Natural killer cell (primary cell): Measurements from ENCODE around the gene LRRC4B. TPM values are rescaled to one million over a fixed set of nuclear protein-coding genes. Genes with fewer than 3 reads are reported as not detected.

Source experiments
- ATAC-seq, 3 donors: fragments of 150-1000 bp in 2 of 3; fragments of 200-7000 bp in 1 of 3; cut with Tn5 transposase; 1 replicate in 1 of 3; 2 replicates in 2 of 3; pipeline ENCODE4 v1.10.0; 2021; ENCODE audit warnings: mild to moderate bottlenecking in 2 of 3, moderate library complexity in 2 of 3
- DNase-seq, 2 donors: peaks; one replicate each; pipeline versions ENCODE4 v3.0.0 to v3.0.0-alpha.2; 2013 to 2021; ENCODE audit warnings: mixed read lengths in 1 of 2
- H3K27ac ChIP-seq: one replicate; pipeline ENCODE4 v1.5.1; 2013; ENCODE audit warnings: mild to moderate bottlenecking, low read length
- H3K27me3 ChIP-seq: one replicate; pipeline ENCODE4 v1.6.1; 2013; ENCODE audit warnings: low read length; ENCODE audit not compliant: control insufficient read depth, insufficient read depth
- H3K36me3 ChIP-seq: one replicate; pipeline ENCODE4 v1.6.1; 2013; ENCODE audit warnings: low read length; ENCODE audit not compliant: control insufficient read depth, insufficient read depth
- H3K4me1 ChIP-seq: one replicate; pipeline ENCODE4 v1.6.1; 2013; ENCODE audit warnings: low read length; ENCODE audit not compliant: control insufficient read depth, insufficient read depth
- H3K4me3 ChIP-seq: one replicate; pipeline ENCODE4 v1.5.1; 2013; ENCODE audit warnings: low read length
- H3K9me3 ChIP-seq: one replicate; pipeline ENCODE4 v1.6.1; 2013; ENCODE audit warnings: low read length; ENCODE audit not compliant: control insufficient read depth, insufficient read depth
- H3K27ac Mint-ChIP-seq, 2 donors: one replicate each; pipeline ENCODE4 v1.8.0; 2022; ENCODE audit warnings: mild to moderate bottlenecking in 2 of 2, mixed read lengths in 2 of 2, moderate library complexity in 1 of 2
- H3K27me3 Mint-ChIP-seq, 2 donors: one replicate each; pipeline ENCODE4 v1.8.0; 2022; ENCODE audit warnings: low read depth in 2 of 2, mixed read lengths in 2 of 2
- H3K36me3 Mint-ChIP-seq: one replicate; pipeline ENCODE4 v1.8.0; 2022; ENCODE audit warnings: mixed read lengths
- H3K4me1 Mint-ChIP-seq, 2 donors: one replicate each; pipeline ENCODE4 v1.8.0; 2022; ENCODE audit warnings: mixed read lengths in 2 of 2
- H3K4me3 Mint-ChIP-seq: one replicate; pipeline ENCODE4 v1.8.0; 2022; ENCODE audit warnings: mild to moderate bottlenecking, moderate library complexity, mixed read lengths
- H3K9me3 Mint-ChIP-seq, 2 donors: one replicate each; pipeline ENCODE4 v1.8.0; 2022; ENCODE audit warnings: mixed read lengths in 2 of 2
- WGBS: methylation state at CpG from one replicate; pipeline ENCODE4 v1.1.7; 2013; ENCODE audit warnings: missing lambda C conversion rate; ENCODE audit not compliant: insufficient coverage; 5-methylcytosine and 5-hydroxymethylcytosine counted together
- intact Hi-C: fragments of 100-400 bp; cut with micrococcal nuclease; formaldehyde crosslinking; loops from one replicate; pipeline ENCODE4 v1.14.2; 2022
- total RNA-seq, 4 donors: library from RNA; stranded (reverse); fragments of 120-200 nt in 1 of 4; gene quantifications; one replicate each; pipeline versions ENCODE4 v1.2.3 to v1.2.4, GENCODE V29; 2013 to 2022
- TF ChIP-seq, protein P1 (sequence below): fragments of 200-600 bp; IDR thresholded peaks from one replicate; pipeline ENCODE4 v1.8.0; 2022; ENCODE audit warnings: antibody characterized with exemption

Gene LRRC4B
- total RNA-seq, 3 donors from 2014 or later (not counting 1 experiment from before 2014, with no cell fraction given), result not detected

DNA sequence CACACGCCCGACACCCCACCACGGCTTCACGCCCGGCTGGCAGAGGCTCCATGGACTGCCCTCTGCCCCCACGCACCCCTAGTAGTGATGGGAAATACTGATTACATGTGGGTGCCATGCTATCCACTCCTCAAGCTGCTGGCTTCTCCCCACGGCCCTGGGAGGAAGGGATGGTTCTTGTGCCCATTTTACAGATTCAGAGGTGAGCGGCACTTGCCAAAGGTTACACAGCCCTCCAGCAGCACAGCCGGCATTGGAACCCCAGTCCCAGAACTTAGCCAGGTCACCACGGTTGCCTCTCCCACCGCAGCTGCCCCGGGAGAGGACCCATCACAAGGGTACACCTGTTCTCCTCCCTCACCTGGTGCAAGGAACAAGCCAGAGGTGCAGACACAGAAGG is 13.2 kb downstream of the LRRC4B start:
- H3K4me1 Mint-ChIP-seq, result peaks cover 5 to 20% of the 10 kb centered on the region in 2 donors
- ATAC-seq (no peak), DNase-seq (no peak)
- peaks cover 45 to 66% of the 10 kb centered on the region in 2 donors for H3K27me3 Mint-ChIP-seq
- H3K9me3 ChIP-seq, result no peaks in the 10 kb centered on the region
- H3K27ac Mint-ChIP-seq, result no peak overlapping the region
- H3K27me3 ChIP-seq, result peaks cover 12% of the 10 kb centered on the region
- peak overlapping the region; percentile 10 for H3K4me3 Mint-ChIP-seq
- H3K4me3 ChIP-seq, result no peak overlapping the region
- no peaks in the 10 kb centered on the region for H3K9me3 Mint-ChIP-seq
- no peak overlapping the region for H3K27ac ChIP-seq
- WGBS, result 56% methylated on average over 12 of the region's 12 CpGs
- H3K4me1 ChIP-seq, result peaks cover 13% of the 10 kb centered on the region
- no peaks in the 10 kb centered on the region for H3K36me3 Mint-ChIP-seq
- intact Hi-C loops, result loop anchor here (5.0 kb wide), 1 partner anchor 198 kb away; no protein-coding TSS in a partner anchor
- no peaks in the 10 kb centered on the region for H3K36me3 ChIP-seq
- TF ChIP-seq, protein P1, sequence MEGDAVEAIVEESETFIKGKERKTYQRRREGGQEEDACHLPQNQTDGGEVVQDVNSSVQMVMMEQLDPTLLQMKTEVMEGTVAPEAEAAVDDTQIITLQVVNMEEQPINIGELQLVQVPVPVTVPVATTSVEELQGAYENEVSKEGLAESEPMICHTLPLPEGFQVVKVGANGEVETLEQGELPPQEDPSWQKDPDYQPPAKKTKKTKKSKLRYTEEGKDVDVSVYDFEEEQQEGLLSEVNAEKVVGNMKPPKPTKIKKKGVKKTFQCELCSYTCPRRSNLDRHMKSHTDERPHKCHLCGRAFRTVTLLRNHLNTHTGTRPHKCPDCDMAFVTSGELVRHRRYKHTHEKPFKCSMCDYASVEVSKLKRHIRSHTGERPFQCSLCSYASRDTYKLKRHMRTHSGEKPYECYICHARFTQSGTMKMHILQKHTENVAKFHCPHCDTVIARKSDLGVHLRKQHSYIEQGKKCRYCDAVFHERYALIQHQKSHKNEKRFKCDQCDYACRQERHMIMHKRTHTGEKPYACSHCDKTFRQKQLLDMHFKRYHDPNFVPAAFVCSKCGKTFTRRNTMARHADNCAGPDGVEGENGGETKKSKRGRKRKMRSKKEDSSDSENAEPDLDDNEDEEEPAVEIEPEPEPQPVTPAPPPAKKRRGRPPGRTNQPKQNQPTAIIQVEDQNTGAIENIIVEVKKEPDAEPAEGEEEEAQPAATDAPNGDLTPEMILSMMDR, result no peak

DNA sequence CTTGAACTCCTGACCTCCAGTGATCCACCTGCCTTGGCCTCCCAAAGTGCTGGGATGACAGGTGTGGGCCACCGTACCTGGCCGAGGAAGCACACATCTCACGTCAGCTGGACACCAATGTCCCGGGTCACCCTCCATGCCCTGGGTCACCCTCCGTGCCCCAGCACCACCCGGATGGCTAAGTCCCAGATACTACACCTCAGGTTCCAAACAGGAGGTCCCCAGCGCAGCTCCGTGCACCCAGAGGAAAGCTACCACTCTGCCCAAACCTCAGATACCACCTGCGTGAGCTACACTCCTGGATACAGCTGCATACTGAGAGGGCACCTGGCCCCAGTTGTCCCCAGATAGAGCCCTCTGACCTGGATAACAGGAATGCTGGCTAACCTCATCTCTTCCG is 14.0 kb downstream of the LRRC4B start:
- H3K4me1 Mint-ChIP-seq, result peaks cover 5 to 20% of the 10 kb centered on the region in 2 donors
- H3K27me3 Mint-ChIP-seq, result peaks cover 45 to 68% of the 10 kb centered on the region in 2 donors
- peaks cover 12% of the 10 kb centered on the region for H3K27me3 ChIP-seq

DNA sequence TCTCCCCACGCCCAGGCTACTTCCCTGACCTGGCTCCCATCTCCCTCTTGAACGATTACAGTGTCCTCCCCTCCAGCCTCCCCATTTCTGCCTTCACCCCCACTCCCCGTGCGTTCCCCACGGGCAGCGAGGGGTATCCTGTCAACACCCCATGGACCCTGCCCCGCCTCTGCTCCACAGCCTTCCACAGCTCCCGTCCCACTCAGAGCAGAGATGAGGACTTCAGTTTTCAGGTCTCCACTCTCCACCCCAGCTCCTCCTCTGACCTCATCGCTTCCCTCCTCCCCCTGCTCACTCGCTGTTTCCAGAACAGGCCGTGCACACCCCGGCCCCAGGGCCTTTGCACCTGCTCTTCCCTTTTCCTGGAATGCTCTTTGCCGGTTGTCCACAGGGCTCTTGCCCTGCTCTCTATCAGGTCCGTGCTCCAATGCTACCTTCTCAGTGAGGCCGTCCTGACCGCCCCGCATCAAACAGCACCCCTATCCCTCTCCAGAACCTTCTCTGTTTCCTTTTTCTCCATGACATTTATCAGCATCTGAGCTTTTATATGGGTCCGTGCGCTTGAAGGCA is 15.0 kb downstream of the LRRC4B start:
- TF ChIP-seq, protein P1, result no peak
- Histone ChIP-seq H3K27me3 (peaks cover 12% of the 10 kb centered on the region), H3K9me3 (no peaks in the 10 kb centered on the region), H3K4me3 (no peak overlapping the region), H3K27ac (no peak overlapping the region), H3K36me3 (no peaks in the 10 kb centered on the region), H3K4me1 (peaks cover 13% of the 10 kb centered on the region)
- intact Hi-C loops, result no loop called here
- WGBS, result 82% methylated on average over 19 of the region's 19 CpGs
- ATAC-seq (no peak), DNase-seq (no peak)
- H3K36me3 Mint-ChIP-seq, result no peaks in the 10 kb centered on the region
- H3K27ac Mint-ChIP-seq, result no peak overlapping the region
- H3K4me3 Mint-ChIP-seq, result no peak overlapping the region
- H3K9me3 Mint-ChIP-seq, result no peaks in the 10 kb centered on the region
- H3K4me1 Mint-ChIP-seq, result peaks cover 5 to 20% of the 10 kb centered on the region in 2 donors
- H3K27me3 Mint-ChIP-seq, result peaks cover 48 to 60% of the 10 kb centered on the region in 2 donors

More for the DNA sequence above, 14.0 kb downstream of the LRRC4B start:
- intact Hi-C loops, result no loop called here
- Mint-ChIP-seq H3K27ac (no peak overlapping the region), H3K9me3 (no peaks in the 10 kb centered on the region), H3K36me3 (no peaks in the 10 kb centered on the region), H3K4me3 (no peak overlapping the region)
- Histone ChIP-seq H3K36me3 (no peaks in the 10 kb centered on the region), H3K4me1 (peaks cover 13% of the 10 kb centered on the region), H3K4me3 (no peak overlapping the region), H3K27ac (no peak overlapping the region), H3K9me3 (no peaks in the 10 kb centered on the region)
- 88% methylated on average over 10 of the region's 10 CpGs for WGBS
- ATAC-seq, result no peak
- TF ChIP-seq, protein P1, result no peak
- no peak for DNase-seq

GRCh38 chr19:50552540-50552939 is 15.7 kb downstream of the LRRC4B start:
- no peaks in the 10 kb centered on the region for H3K9me3 Mint-ChIP-seq
- TF ChIP-seq, protein P1, result no peak
- Histone ChIP-seq H3K4me3 (no peak overlapping the region), H3K27ac (no peak overlapping the region), H3K36me3 (no peaks in the 10 kb centered on the region), H3K27me3 (peaks cover 12% of the 10 kb centered on the region), H3K9me3 (no peaks in the 10 kb centered on the region), H3K4me1 (peaks cover 13% of the 10 kb centered on the region)
- H3K36me3 Mint-ChIP-seq, result no peaks in the 10 kb centered on the region
- peaks cover 5 to 20% of the 10 kb centered on the region in 2 donors for H3K4me1 Mint-ChIP-seq
- no peak overlapping the region for H3K27ac Mint-ChIP-seq
- ATAC-seq (no peak), DNase-seq (no peak)
- no peak overlapping the region for H3K4me3 Mint-ChIP-seq
- intact Hi-C loops, result no loop called here
- peaks cover 44 to 60% of the 10 kb centered on the region in 2 donors for H3K27me3 Mint-ChIP-seq
- 76% methylated on average over 15 of the region's 15 CpGs for whole genome bisulfite sequencing
